Right atrium auricular region (tissue), 2 donors: ENCODE measurements around the gene DCDC2C. TPM values are rescaled to one million over a fixed set of nuclear protein-coding genes. Genes with fewer than 3 reads are reported as not detected.

Experiments
- DNase-seq: peaks from one replicate; pipeline ENCODE4 v3.0.0-alpha.2; 2019; ENCODE audit warnings: low spot score
- H3K27ac ChIP-seq, 2 donors: fragments of 200-600 bp; sonication (generic); 1 replicate in 1 of 2; 2 replicates in 1 of 2; pipeline ENCODE4 v1.5.1; 2016 to 2019
- H3K27me3 ChIP-seq, 2 donors: fragments of 200-600 bp; sonication (generic); one replicate each; pipeline versions ENCODE4 v1.5.1 to v1.6.0; 2017 to 2019
- H3K36me3 ChIP-seq: fragments of 200-600 bp; sonication (generic); one replicate; pipeline ENCODE4 v1.5.1; 2016
- H3K4me1 ChIP-seq, 2 donors: fragments of 200-600 bp; sonication (generic); one replicate each; pipeline versions ENCODE4 v1.5.1 to v1.6.0; 2017 to 2019
- H3K4me3 ChIP-seq, 2 donors: fragments of 200-600 bp; sonication (generic); 1 replicate in 1 of 2; 2 replicates in 1 of 2; pipeline ENCODE4 v1.5.1; 2017 to 2019; ENCODE audit warnings: mild to moderate bottlenecking in 1 of 2, moderate library complexity in 1 of 2
- H3K9me3 ChIP-seq, 2 donors: fragments of 200-600 bp; sonication (generic); one replicate each; pipeline ENCODE4 v1.5.1; 2019
- total RNA-seq, 2 donors: library from RNA; depleted of rRNA; stranded (reverse); fragments of >200 nt; gene quantifications; one replicate each; pipeline ENCODE4 v1.1.0, GENCODE V29; 2016
- TF ChIP-seq, protein P1 (sequence below), 2 donors: fragments of 200-600 bp; sonication (generic); IDR thresholded peaks; one replicate each; pipeline ENCODE4 v1.5.1; 2019; ENCODE audit warnings: antibody characterized with exemption in 2 of 2

The DCDC2C gene
- total RNA-seq, 2 donors from 2014 or later: not detected

DNA sequence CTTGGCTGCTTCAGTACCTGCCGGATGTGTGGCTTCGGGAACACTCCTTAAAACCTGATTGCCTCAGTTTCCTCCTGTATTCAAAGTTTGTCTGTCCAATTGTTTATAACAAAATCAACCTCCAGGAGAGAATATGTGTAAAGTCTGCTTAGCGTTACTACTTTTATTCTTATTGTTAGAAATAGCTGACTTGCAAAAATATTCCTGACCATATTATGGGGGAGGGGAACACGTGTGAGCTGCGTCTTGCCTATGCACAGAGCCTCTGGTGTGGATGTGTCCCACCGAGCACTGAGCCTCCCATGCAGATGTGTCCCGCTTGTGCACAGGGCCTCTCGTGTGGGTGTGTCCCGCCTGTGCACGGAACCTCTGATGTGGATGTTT lies 82.5 kb downstream of the DCDC2C start:
- peaks cover 0 to 2% of the 10 kb centered on the region in 2 donors for H3K4me1 ChIP-seq
- no peaks in the 10 kb centered on the region for H3K36me3 ChIP-seq
- TF ChIP-seq, protein P1, sequence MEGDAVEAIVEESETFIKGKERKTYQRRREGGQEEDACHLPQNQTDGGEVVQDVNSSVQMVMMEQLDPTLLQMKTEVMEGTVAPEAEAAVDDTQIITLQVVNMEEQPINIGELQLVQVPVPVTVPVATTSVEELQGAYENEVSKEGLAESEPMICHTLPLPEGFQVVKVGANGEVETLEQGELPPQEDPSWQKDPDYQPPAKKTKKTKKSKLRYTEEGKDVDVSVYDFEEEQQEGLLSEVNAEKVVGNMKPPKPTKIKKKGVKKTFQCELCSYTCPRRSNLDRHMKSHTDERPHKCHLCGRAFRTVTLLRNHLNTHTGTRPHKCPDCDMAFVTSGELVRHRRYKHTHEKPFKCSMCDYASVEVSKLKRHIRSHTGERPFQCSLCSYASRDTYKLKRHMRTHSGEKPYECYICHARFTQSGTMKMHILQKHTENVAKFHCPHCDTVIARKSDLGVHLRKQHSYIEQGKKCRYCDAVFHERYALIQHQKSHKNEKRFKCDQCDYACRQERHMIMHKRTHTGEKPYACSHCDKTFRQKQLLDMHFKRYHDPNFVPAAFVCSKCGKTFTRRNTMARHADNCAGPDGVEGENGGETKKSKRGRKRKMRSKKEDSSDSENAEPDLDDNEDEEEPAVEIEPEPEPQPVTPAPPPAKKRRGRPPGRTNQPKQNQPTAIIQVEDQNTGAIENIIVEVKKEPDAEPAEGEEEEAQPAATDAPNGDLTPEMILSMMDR (IDR thresholded peaks at IDR 0.05): no peak
- no peak overlapping the region for H3K27ac ChIP-seq
- no peak for DNase-seq
- no peaks in the 10 kb centered on the region for H3K27me3 ChIP-seq
- no peak overlapping the region for H3K4me3 ChIP-seq
- no peaks in the 10 kb centered on the region for H3K9me3 ChIP-seq

DNA sequence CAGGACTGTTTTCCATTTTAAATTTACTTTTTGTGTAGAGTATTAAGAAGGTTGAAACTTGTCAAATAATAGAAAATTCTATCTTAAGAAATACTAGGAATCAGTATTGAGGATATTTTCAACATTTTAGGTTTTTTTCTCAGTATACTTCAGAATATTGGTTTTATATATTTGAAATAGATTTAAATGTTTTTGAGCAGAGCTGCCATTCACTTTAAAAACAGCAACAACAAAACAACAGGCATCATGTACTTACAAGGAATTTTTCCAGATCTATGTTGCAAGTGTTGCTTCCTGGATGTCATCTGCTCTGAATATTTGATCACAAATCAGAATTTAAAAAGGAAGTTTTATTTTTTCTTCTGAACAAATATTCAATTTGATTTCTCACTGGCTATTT lies 84.4 kb downstream of the DCDC2C start:
- H3K27me3 ChIP-seq: no peaks in the 10 kb centered on the region
- no peaks in the 10 kb centered on the region for H3K36me3 ChIP-seq
- no peak overlapping the region for H3K4me3 ChIP-seq
- H3K9me3 ChIP-seq: no peaks in the 10 kb centered on the region
- DNase-seq: no peak
- no peaks in the 10 kb centered on the region for H3K4me1 ChIP-seq
- H3K27ac ChIP-seq: no peak overlapping the region
- TF ChIP-seq, protein P1 (IDR thresholded peaks at IDR 0.05): no peak

DNA sequence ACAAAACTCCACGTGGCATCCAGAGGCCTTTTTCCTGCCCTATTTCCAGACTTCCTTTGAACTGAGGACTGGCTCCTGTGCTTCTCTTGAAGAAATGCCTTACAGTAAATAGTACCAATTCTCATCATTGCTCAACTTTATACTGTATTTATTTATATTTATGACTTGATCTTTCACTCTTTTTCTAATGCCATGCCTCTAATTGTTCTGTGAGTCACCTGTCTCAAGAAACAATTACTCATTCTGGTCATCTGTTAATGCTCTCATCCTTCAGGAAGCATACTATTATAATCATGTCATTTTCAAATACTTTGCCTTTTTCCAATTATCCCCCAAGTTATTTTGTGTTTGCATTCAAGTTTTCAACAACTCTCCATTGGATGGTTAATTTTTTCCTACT lies 85.9 kb downstream of the DCDC2C start:
- Histone ChIP-seq H3K27ac (no peak overlapping the region), H3K36me3 (no peaks in the 10 kb centered on the region), H3K4me3 (no peak overlapping the region), H3K9me3 (no peaks in the 10 kb centered on the region), H3K4me1 (no peaks in the 10 kb centered on the region), H3K27me3 (no peaks in the 10 kb centered on the region)
- TF ChIP-seq, protein P1 (IDR thresholded peaks at IDR 0.05): no peak
- no peak for DNase-seq

DNA sequence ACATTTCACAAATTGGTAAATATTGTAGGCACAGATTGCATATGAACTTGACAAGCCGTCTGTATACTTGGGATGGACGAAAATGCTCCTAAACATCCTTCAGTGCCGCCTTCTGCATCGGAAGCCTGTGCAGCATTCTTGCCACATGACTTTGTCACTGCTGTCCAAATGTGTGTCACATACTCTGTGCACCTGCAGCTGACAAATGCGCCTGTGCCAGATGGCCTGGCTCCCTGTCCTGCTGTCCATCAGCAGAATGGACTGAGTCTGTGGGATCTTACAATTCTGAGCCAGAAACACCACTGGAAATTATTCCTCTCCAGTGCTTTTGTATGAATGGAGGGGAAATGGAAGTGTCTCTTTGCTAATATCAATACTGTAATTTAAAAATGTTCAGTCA lies 89.9 kb downstream of the DCDC2C start:
- no peak for DNase-seq
- Histone ChIP-seq H3K27me3 (no peaks in the 10 kb centered on the region), H3K27ac (no peak overlapping the region), H3K36me3 (no peaks in the 10 kb centered on the region), H3K4me1 (no peaks in the 10 kb centered on the region), H3K4me3 (no peak overlapping the region), H3K9me3 (no peaks in the 10 kb centered on the region)
- TF ChIP-seq, protein P1 (IDR thresholded peaks at IDR 0.05): no peak

DNA sequence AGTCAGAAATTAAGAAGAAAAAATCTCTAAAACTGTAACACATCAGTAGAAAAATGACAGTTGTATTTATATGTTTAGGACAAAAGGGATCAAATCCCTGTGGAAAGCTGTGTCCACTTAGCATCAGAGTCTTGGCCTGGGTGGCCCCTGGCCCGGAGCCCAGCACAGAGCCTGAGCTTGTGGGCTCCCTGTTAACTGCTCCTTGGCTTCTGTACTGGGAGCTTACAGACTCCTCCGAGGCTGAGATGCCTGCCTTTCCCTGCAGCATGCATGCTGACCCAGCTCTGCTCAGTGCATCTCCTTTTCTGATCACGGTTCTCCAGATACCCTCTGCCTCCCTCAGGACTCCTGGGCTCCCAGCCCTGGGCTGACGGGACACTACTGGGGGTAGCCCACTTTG lies 98.1 kb downstream of the DCDC2C start:
- Histone ChIP-seq H3K4me3 (no peak overlapping the region), H3K36me3 (no peaks in the 10 kb centered on the region), H3K9me3 (no peaks in the 10 kb centered on the region), H3K27ac (no peak overlapping the region), H3K27me3 (no peaks in the 10 kb centered on the region), H3K4me1 (no peaks in the 10 kb centered on the region)
- TF ChIP-seq, protein P1 (IDR thresholded peaks at IDR 0.05): no peak
- no peak for DNase-seq

DNA sequence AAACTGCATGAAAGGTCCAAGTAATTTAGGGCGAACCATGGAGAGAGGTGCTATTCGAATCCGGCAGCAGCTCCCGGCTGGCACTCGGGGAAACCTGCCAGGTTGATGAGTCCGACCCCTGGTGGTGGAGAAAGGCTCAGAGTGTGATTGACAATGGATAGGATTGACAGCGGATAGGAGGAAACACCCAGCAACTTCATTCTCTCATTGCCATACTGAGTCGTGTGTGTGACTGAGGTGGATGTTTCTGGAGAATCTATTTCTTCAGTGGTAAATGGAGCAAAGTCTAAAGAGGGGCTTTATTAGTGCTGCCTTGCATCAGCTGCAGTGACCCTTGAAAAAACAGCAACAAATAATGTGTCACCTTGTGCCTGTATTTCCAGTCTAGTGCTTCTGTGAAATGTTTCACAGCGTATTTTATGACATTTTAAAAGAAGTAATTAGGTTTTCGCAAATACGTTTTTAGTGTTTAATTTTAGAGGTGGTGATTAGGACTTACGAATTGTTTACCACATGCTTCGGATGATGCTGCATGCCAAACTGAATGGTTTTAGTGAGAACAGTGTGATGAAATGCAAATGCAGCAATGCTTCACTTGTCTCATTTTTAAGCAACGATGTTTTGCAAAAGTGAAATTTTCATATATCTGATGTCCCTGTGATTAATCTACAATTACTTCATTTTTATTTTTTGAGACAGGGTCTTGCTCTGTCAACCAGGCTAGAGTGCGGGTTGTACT lies 102.0 kb downstream of the DCDC2C start:
- no peak overlapping the region for H3K4me3 ChIP-seq
- no peak overlapping the region for H3K27ac ChIP-seq
- no peaks in the 10 kb centered on the region for H3K4me1 ChIP-seq
- TF ChIP-seq, protein P1 (IDR thresholded peaks at IDR 0.05): peak in 1 of 2 donors; percentile 44
- no peaks in the 10 kb centered on the region for H3K27me3 ChIP-seq
- H3K36me3 ChIP-seq: no peaks in the 10 kb centered on the region
- no peak for DNase-seq
- no peaks in the 10 kb centered on the region for H3K9me3 ChIP-seq
